Transverse colon (tissue), 4 donors: ENCODE results near the gene CEL.

Experiments
- POLR2A ChIP-seq: fragments of 450-650 bp; IDR thresholded peaks from one replicate; pipeline ENCODE4 v1.6.1; 2016; ENCODE audit warnings: antibody characterized with exemption, mild to moderate bottlenecking, moderate library complexity
- POLR2AphosphoS5 ChIP-seq, 3 donors: sonication (generic); formaldehyde crosslinking; IDR thresholded peaks; one replicate each; pipeline ENCODE4 v1.6.1; 2016; ENCODE audit warnings: antibody characterized with exemption in 3 of 3
- TF ChIP-seq, protein P1 (sequence below), 5 experiments: fragments of 200-600 bp in 3 of 5; fragments of 450-650 bp in 2 of 5; sonication (generic) in 3 of 5; IDR thresholded peaks; 1 replicate in 2 of 5; 2 replicates in 3 of 5; pipeline ENCODE4 v1.5.1; 2016 to 2017; ENCODE audit warnings: antibody characterized with exemption in 5 of 5, inconsistent platforms in 3 of 5, mild to moderate bottlenecking in 2 of 5, moderate library complexity in 1 of 5

GRCh38 chr9:133031496-133031911 lies 30.3 kb upstream of the CEL start:
- TF ChIP-seq, protein P1, sequence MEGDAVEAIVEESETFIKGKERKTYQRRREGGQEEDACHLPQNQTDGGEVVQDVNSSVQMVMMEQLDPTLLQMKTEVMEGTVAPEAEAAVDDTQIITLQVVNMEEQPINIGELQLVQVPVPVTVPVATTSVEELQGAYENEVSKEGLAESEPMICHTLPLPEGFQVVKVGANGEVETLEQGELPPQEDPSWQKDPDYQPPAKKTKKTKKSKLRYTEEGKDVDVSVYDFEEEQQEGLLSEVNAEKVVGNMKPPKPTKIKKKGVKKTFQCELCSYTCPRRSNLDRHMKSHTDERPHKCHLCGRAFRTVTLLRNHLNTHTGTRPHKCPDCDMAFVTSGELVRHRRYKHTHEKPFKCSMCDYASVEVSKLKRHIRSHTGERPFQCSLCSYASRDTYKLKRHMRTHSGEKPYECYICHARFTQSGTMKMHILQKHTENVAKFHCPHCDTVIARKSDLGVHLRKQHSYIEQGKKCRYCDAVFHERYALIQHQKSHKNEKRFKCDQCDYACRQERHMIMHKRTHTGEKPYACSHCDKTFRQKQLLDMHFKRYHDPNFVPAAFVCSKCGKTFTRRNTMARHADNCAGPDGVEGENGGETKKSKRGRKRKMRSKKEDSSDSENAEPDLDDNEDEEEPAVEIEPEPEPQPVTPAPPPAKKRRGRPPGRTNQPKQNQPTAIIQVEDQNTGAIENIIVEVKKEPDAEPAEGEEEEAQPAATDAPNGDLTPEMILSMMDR (IDR thresholded peaks at IDR 0.05): no peak
- TF ChIP-seq POLR2A: no peak
- no peak for TF ChIP-seq POLR2AphosphoS5 (IDR thresholded peaks at IDR 0.05)
